Activated CD8-positive, alpha-beta memory T cell treated with anti-CD3 and anti-CD28 coated beads for 24 hours (primary cell): ENCODE results near the gene EGLN2.
A peak's percentile ranks its signal among the peaks of the same experiment; 100 is the strongest.
"Not testable (repeated sequence)": the region's sequence is repeated elsewhere in the genome, so short reads cannot be mapped to it uniquely, and the experiment has no call there.

Experiments used
- DNase-seq: peaks from one replicate; pipeline ENCODE4 v3.0.0-alpha.2; 2020

EGLN2 gene

DNA sequence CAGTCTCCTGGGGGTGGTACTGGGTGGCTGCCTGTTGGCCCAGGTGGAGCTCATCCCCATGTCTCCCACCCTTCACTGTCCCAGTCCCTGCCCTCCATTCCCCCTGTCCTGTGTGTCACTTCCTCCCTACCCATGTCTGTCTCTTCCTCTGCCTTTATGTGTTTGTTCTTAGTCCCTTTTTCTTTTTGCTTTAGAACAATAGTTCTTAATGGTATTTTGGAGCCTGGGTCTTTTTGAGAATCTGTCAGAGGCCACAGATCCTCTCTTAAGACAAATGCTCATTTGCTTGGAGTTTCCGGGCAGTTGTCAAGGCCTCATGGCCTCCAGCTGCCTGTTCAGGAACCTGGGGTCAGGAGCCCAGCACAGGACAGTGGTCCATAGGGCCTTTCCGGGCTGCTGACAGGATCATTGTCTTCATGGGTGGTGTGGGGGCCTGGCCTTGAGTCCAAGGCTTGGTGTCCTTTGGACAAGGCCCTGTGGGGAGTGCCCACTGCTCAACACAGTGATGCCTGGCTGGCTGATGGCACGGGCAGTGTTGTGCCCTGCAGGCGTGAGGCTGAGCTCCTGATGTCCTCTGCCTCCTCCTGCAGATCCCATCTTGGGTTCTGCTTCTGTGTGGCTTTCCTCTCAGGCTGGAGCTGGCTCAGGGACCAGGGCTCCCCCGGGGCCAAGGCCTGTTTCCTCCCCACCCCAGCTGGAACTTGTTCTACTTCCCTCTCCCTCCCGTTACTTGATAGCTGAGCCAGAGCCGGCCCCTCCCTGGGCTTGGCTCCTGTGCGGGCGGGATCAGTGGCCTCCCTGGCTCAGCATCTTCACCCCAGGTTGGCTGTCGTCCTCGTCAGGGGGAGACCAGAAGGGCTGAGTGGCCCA lies 3.5 kb downstream of the EGLN2 start:
- no peak for DNase-seq

DNA sequence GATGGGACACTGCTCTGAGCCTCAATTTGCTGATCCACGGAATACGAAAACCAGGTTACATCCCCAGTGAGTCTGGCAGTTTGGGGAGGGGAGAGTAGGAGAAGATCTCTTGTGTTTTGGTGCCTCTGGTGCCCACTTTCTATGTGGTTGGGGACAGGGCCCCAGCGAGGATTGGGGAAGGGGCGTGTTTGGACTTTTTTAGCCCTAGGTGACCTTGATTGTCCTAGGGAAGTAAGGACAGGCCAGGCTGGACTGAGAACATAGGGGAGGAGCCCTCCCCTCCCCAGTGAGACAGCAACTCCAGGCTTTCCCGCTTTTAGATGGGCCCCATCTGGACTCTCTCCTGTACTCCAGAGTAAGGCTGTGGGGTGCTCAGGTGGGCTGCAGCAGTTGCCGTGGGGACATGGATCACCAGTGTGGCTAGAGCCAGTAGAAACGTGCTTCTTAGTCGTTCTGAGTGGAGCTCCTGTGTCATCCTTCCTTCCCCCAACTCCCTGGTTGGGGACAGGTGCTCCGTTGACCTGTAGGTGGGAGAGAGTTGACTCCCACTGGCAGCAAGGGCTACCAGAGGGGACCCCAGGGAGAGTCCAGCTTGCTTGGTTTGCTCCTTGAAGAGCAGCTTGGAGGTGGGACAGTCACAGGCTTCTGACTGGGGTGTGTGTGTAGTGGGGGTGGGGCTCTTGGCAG lies 4.3 kb downstream of the EGLN2 start:
- DNase-seq: no peak

DNA sequence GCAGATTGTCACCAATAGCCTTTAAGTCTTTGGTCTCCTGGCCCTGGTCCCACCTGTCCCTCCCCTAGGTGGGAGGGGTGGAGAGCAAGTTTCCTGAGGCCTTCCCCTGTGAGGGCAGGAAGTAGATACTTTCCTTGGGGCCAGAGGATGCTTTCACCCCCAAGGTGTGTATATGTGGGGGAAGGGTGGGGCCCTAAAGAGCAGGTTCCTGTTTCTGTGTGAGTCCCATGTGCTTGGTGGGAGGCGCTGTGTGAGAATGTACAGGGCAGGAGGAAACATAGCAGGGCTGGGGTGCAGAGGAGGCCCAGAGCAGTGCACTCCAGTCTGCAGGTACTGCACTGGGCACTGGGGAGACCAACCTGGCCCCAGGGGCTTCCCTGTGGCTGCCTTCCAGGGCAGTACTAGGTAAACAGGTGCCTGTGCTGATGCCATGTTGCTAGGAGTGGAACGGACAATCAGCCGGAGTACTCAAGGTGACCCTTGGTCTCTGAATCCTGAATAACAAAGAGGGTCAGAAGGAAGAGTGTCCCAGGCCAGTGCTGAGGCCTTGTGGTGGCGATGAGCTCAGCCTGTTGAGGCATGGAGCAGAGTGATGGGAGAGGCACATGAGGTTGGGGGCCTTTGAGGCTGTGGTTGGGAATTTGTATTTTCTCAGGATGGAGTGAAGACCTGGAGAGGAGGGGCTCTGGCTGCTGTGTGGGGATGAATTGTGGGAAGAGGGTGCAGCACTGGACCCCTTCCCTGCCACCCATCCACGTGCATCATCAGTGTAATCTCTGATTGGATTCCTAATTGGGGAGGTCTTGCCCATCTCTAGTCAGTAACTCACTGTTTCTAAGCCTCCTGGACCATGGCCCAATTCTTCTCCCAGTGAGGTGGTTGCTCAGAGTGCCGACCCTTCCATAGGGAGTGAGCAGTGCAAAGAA lies 5.1 kb downstream of the EGLN2 start:
- no peak for DNase-seq

DNA sequence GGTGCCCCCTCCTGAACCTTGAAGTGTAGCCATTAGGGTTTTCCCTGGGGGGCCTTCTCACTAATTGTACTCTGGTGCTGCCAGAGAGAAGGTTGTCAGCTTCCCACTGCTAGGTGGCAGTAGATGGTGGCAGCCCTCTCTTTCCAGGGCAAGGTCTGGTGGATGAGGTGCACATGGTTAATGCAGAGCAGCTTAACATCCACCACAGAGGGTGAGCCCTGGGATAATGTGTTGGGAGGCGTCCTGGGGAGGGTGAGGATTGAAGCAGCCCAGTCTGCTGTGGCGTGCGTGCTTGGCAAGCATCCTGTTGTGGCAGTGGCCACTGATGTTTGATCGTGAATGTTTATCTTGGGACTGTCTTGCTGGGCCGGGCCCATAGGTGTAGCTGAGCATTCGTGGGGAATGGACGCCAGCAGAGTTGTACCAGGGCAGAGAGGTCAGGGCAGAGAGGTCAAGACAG lies 5.8 kb downstream of the EGLN2 start:
- DNase-seq: no peak

DNA sequence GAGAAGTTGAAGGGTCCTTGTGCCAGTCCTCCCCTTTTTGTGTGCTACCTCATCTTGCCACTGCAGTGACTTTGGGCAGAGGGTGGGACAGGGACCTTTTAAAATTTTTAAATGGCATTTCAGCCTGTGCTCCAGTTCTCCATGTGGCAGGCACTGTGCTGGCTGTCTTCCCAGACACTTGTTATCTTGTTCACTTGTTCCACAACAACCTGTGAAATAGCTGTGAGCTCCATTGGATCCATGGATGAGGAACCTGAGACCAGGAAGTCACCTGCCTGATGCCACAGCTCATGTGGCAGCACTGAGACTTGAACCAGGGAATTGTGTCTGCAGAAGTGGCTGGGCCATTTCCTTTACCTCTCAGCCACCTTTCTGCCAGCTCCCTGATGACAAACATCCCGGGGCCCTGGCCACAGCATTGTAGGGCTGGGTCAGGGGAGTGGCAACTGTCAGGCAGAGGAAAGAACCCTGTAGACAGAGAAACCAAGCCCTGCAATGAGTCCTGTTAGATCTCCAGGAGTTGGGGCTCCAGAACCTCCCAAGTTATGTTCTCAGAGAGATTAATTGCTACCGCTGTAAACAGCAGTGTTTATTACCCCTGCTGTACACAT lies 6.4 kb downstream of the EGLN2 start:
- no peak for DNase-seq

DNA sequence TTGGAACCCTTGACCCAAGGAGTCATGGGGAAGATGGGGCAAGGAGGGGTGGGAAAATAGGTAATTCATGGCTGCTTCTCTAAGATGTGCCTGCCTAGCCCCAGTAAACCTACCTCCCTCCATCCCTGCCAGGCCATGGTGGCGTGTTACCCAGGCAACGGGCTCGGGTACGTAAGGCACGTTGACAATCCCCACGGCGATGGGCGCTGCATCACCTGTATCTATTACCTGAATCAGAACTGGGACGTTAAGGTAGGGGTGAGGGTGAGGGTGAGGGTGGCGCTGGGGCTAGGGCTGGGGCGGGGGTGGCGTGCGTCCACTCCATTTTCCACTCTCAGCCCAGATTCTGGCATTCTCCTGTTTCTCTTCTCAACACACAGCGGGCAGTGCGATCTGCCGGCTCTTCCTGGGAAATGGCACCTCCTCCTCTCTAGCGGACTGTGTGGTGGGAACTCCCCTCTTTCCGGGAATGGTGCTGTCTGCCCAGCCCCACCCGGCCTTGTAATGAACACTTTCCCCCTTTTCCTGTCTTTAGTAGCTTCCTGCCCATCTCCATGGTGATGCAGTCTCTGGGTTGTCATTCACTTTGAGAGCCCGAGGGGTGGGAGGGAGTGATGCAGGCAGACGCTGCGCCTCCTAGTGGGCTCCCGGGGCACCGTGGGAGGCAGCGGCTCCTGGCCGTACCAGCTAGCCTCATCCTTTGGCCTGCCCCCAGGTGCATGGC lies 7.6 kb downstream of the EGLN2 start:
- peak; percentile 89 for DNase-seq

DNA sequence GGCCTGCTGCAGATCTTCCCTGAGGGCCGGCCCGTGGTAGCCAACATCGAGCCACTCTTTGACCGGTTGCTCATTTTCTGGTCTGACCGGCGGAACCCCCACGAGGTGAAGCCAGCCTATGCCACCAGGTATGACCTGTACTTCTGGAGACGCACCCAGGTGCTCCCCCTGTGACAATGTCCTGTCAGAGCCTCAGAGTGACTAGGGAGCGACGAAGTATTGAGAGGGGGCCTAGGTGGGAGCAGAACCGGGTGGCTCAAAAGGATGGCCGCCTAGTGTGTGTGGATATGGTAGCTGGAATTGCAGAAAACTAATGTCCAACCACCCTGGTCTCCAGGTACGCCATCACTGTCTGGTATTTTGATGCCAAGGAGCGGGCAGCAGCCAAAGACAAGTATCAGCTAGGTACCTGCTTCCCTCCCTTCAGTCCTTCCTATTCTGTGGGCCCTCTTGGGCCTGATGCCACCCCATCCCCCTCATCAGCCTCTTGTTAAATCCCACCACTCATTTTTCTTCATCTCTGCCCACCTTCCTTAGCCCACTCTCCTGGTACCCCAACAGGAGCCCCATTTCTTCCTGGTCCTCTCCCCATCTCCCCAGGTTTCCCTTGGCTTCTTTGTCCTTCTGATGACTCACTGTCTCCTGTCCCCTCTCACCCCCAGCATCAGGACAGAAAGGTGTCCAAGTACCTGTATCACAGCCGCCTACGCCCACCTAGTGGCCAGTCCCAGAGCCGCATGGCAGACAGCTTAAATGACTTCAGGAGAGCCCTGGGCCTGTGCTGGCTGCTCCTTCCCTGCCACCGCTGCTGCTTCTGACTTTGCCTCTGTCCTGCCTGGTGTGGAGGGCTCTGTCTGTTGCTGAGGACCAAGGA lies 8.4 kb downstream of the EGLN2 start:
- DNase-seq: no peak

DNA sequence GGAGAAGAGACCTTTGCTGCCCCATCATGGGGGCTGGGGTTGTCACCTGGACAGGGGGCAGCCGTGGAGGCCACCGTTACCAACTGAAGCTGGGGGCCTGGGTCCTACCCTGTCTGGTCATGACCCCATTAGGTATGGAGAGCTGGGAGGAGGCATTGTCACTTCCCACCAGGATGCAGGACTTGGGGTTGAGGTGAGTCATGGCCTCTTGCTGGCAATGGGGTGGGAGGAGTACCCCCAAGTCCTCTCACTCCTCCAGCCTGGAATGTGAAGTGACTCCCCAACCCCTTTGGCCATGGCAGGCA lies 9.0 kb downstream of the EGLN2 start:
- no peak for DNase-seq

DNA sequence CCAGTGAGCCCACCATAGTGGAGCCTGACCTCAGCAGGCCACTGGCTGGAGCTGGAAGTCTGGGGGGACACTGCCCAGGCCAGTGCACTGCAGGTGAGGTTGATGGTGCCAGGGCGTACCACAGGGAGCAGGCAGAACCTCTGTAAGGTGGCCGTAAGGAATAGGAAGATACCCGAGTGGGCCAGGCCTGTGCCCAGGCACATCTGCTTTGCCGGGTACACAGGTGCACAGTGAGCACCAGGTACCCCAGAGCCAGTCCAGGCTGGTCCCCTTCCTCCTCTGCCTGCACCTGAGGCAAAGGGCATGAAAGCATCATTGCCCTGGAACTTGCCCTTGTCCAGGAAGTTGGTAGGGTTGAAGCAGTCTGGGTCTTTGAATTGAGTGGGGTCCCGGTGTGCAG lies 9.5 kb downstream of the EGLN2 start:
- DNase-seq: no peak

DNA sequence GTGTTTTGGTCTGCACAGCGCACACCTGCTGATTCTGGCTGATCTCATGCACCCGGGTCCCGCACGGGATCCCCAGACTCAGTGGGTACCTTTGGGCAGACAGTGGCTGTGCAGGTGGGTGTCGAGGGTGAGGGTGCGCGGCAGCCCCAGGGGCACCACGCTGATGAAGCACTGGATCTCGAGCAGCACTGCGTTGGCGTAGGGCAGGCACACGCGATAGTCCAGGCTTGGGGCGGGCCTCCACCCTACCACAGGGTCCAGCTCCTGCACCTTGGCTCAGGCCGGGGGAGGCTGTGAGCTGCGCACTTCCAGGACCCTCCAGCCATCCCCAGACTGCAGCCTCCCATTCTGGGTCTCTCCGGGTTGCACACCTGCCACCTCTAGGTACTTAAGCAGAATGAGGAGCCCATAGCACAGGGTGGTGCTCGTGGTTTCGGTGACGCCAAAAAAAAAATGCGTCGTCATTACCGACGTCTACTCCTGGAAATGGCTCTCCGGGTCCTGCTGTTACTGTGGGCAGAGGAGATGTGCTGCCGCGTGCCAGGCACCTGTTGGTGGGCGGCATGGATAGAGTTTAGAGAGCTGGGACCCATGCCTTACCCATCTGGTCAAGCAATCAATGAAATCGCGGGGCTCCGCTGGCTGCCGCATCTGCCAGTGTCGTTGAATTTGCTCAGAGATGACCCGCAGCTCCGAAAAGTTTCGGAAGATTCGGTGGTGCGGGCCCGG lies 10.5 kb downstream of the EGLN2 start:
- DNase-seq: no peak

DNA sequence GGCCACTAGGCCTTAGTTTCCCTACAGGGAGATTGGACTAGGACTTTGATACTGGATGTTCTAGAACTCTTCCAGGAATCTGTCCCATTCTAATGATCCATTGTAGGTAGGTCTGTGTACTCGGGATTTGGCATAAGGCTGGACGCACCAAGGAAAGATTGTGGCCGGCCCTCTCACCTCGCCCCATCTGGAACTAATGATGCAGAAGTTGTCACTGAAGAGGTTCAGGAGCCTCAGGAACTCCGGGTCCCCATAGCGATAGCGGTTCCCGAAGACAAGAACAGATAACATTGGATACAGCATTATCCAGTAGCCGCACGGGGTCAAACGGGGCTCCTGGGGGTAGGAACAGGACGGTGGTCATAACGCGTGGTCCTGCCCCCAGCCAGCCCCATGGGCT lies 11.2 kb downstream of the EGLN2 start:
- no peak for DNase-seq

DNA sequence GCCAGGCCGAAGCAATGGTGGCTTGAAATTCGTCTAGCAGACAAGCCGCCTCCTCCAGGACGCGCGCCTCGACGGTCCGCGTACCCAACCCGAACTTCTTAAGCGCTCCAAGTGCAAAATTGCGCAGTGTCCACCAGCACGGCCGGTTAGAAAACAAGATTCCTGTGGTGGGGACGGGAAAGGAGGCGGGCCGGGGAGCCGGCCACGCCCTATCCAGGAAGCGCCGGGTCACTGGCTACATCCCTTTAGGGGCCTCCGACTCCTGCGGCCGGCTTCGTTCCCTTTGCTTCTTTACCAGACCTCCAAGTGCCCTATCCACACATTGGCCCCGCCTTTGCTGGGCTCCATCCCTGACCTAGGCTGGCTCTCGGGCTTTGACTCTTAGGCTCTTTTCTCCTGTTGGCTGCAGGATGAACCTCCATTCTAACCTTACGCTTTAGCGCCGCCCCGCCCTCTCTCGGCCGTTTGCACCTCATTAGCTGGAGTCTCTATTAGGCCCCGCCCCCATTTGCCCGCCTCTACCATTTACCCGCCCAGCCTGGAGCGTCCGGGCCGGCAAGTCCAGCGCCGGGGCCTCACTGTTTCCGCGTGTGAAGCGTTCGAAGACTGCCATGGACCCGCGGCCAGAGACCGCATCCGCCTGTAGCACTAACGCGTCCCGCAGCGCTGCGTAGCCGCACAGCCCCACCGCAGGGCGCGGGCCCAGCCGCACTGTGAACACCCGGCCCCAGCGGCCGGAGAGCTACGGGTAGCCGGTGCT lies 11.8 kb downstream of the EGLN2 start:
- peak; percentile 86 for DNase-seq

DNA sequence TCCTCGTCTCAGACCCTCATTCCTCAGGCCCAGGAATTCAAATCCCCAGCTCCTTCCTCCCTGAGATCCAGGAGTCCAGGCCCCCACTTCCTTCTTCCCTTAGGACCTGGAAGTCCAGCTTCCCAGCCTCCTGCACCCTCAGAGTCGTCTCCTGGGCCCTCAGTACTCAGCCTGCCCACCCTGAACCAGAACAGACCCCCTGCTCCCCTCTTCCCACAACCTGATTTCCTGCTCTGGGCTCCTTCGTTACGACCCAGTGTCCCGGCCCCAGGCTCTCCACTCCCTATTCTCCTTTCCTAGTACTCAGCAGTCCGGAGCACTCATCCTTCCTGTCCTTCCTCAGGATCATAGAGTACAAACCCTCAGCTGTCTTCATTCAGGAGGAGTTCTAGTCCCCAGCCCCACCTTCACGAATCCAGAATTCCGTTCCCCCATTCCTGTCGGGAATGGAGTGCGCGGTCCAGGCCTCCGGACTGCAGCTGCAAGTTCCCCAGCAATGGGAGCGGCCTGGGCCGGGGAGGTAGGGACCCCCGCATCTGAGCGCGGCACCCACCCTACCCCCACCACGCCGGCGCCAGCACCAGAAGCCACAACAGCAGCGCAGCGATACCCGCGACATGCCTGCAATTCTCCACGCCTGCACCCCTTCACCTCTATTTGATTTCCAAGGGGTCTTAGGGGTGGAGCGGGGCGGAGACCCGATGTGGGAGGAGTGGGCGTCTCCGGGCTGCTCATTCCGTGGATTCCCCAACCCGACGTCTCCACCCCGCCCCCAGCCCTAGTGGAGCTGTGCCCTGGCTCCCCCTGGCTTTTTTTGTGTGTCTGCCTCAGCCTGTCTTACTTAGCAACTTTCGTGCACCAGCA lies 12.7 kb downstream of the EGLN2 start:
- no peak for DNase-seq

DNA sequence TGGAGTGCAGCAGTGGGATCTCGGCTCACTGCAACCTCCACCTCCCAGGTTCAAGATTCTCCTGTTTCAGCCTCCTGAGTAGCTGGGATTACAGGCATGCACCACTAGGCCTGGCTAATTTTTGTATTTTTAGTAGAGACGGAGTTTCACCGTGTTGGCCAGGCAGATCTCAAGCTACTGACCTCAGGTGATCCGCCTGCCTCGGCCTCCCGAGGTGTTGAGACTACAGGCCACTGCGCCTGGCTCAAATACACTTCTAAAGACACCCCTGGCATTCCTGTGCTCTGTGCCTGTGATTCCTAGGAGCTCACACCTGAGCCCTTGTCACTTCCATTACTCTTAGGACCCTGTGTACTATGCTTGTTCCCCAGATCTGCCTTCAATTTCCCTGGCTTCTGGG lies 13.6 kb downstream of the EGLN2 start:
- not testable (repeated sequence) for DNase-seq

DNA sequence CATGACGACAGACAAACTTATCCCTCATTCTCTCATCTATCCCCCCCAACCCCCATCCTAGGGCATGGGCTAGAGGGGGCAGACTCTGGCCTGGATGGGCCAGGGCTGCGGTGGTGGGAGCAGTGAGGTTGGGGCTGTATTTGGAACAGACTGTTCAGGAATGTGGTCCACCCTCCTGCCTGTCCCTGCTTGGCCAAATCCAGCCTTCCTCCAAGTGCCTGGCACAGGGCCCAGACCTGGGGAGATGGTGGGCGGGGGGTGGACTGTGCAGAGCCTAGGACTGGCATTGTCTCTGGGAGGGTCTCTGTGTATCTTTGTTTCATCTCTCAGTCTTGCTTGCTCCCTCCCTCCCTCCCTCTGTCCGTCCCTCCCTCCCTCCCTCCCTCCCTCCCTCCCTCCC lies 14.2 kb downstream of the EGLN2 start:
- no peak for DNase-seq

DNA sequence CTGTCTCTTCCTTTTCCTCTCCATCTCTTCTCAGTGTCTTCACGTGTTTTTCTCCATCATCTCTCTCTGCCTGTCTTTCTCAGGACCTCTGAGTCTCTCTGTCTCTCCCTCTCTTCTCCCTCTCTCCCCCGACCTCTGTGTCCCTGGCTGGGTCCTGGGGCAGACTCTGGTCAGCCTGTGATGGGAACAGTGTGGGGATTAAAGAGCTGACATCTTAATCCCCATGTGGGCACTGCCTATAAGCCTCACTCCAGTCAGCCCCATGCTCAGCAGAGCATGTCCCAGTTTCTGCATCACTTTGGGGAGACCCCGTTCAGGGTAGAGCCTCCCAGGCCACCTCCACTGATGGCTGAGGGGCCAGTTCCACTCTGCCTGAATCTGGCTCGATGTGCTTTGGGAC lies 16.2 kb downstream of the EGLN2 start:
- no peak for DNase-seq

DNA sequence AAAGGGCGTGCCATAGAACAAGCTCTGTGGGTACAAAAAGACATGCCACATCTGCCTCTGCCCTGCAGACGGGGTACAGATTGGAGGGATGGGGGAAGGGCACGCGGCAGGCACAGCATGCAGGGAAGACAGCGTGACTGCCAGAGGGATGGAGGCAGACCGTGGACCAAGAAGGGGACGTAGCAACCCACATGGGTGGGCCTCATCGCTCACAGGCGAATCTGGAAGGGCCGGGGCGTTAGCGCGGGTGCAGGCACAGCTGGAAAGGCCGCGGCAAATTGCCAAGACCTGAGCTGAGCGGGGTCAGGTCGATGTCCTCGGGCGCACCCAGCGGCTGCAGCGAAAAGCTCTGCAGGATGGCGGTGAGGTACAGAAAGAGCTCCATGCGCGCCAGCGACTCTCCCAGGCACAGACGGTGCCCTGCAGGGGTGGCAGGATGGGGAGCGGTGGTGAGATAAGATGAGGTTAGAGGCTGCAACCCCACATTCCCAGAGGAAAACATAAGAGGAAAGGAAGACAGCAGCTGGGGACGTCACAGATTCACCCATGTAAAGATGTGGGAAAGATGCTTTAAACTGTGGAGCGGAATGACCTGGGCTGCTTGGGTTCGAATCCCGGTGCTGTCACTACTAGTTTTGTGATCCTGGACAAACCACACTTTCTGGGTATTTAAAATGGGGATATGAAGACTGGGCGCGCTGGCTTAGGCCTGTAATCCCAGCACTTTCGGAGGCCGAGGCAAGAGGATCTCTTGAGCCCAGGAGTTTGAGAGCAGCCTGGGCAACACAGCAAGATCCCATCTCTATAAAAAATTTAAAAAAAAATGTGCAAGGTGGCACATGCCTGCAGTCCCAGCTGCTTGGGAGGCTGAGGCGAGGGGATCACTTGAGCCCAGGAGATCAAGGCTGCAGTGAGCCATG lies 19.7 kb downstream of the EGLN2 start:
- DNase-seq: peak; percentile 90
